Nephron progenitor cell (in vitro differentiated cells): Measurements from ENCODE around the gene PROK2.

Experiments
- DNase-seq: peaks from one replicate; pipeline ENCODE4 v3.0.0; 2021
- H3K27ac Mint-ChIP-seq: 2 replicates; pipeline ENCODE4 v1.8.0; 2021; ENCODE audit warnings: mild to moderate bottlenecking, moderate library complexity, mixed read lengths
- H3K27me3 Mint-ChIP-seq: 2 replicates; pipeline ENCODE4 v1.8.0; 2021; ENCODE audit warnings: mild to moderate bottlenecking, low read depth, mixed read lengths; ENCODE audit not compliant: poor library complexity
- H3K36me3 Mint-ChIP-seq: 2 replicates; pipeline ENCODE4 v1.8.0; 2021; ENCODE audit warnings: low read depth, mixed read lengths
- H3K4me1 Mint-ChIP-seq: 2 replicates; pipeline ENCODE4 v1.8.0; 2021; ENCODE audit warnings: mixed read lengths
- H3K4me3 Mint-ChIP-seq: 2 replicates; pipeline ENCODE4 v1.8.0; 2021; ENCODE audit warnings: mild to moderate bottlenecking, moderate library complexity, mixed read lengths
- H3K9me3 Mint-ChIP-seq: 2 replicates; pipeline ENCODE4 v1.8.0; 2021; ENCODE audit warnings: mild to moderate bottlenecking, moderate library complexity, mixed read lengths
- CTCF ChIP-seq: fragments of 200-600 bp; sonication (generic); IDR thresholded peaks from 2 replicates; pipeline ENCODE4 v1.5.0; 2021; ENCODE audit warnings: antibody characterized with exemption

Gene PROK2

GRCh38 chr3:71760140-71760539 is 24.8 kb downstream of the PROK2 start:
- no peak overlapping the region for H3K4me3 Mint-ChIP-seq
- peaks cover 3% of the 10 kb centered on the region for H3K9me3 Mint-ChIP-seq
- peaks cover 7% of the 10 kb centered on the region for H3K36me3 Mint-ChIP-seq
- no peak for TF ChIP-seq CTCF
- H3K4me1 Mint-ChIP-seq = peaks cover 7% of the 10 kb centered on the region
- H3K27ac Mint-ChIP-seq = no peak overlapping the region
- H3K27me3 Mint-ChIP-seq = peaks cover 64% of the 10 kb centered on the region
- DNase-seq = no peak

GRCh38 chr3:71759401-71759800 is 25.5 kb downstream of the PROK2 start:
- Mint-ChIP-seq H3K9me3 (peaks cover 4% of the 10 kb centered on the region), H3K27ac (peak overlapping the region; percentile 64), H3K36me3 (peaks cover 9% of the 10 kb centered on the region), H3K27me3 (peaks cover 65% of the 10 kb centered on the region), H3K4me1 (peaks cover 10% of the 10 kb centered on the region), H3K4me3 (no peak overlapping the region)
- TF ChIP-seq CTCF = no peak
- DNase-seq = no peak

GRCh38 chr3:71758091-71758490 is 26.9 kb downstream of the PROK2 start:
- no peak for DNase-seq
- Mint-ChIP-seq H3K9me3 (peaks cover 4% of the 10 kb centered on the region), H3K36me3 (peaks cover 9% of the 10 kb centered on the region), H3K27me3 (peaks cover 64% of the 10 kb centered on the region), H3K27ac (no peak overlapping the region), H3K4me1 (peaks cover 10% of the 10 kb centered on the region), H3K4me3 (no peak overlapping the region)
- TF ChIP-seq CTCF = no peak

GRCh38 chr3:71754610-71755253 is 30.2 kb downstream of the PROK2 start:
- Mint-ChIP-seq H3K27me3 (peaks cover 80% of the 10 kb centered on the region), H3K9me3 (peaks cover 20% of the 10 kb centered on the region), H3K27ac (no peak overlapping the region), H3K36me3 (peaks cover 9% of the 10 kb centered on the region), H3K4me1 (peaks cover 21% of the 10 kb centered on the region), H3K4me3 (peak overlapping the region; percentile 75)
- TF ChIP-seq CTCF = no peak
- no peak for DNase-seq

- TF ChIP-seq CTCF = no peak
- Mint-ChIP-seq H3K27ac (no peak within 1 kb of the TSS), H3K9me3 (peaks cover 20% of the 10 kb centered on the region), H3K27me3 (peaks cover 81% of the 10 kb centered on the region), H3K4me3 (peak within 1 kb of the TSS; percentile 84), H3K4me1 (peaks cover 21% of the 10 kb centered on the region), H3K36me3 (peaks cover 9% of the 10 kb centered on the region)
- DNase-seq = peak; percentile 55
Measured at GRCh38 chr3:71753701-71754609, 31.0 kb downstream of the PROK2 start, which contains the start of gene GPR27. Gene GPR27, plus strand, starts transcription at chr3:71753855. Its CDS starts 195 bp downstream, at chr3:71754050.
